NAMALWA (cell line): ENCODE data around the gene GSTM4.
"Not testable (repeated sequence)": the region's sequence is repeated elsewhere in the genome, so short reads cannot be mapped to it uniquely, and the experiment has no call there.

Experiments used
- DNase-seq: peaks from one replicate; pipeline ENCODE4 v3.0.0-alpha.2; 2015; ENCODE audit warnings: low spot score

GSTM4 gene

GRCh38 chr1:109637446-109637845, 18.5 kb upstream of the GSTM4 start:
- DNase-seq, result no peak

- no peak for DNase-seq
Observed at GRCh38 chr1:109639063-109639840, 16.6 kb upstream of the GSTM4 start.

- DNase-seq, result no peak
Observed at GRCh38 chr1:109639841-109640184, 16.1 kb upstream of the GSTM4 start.

GRCh38 chr1:109640285-109640865, 15.5 kb upstream of the GSTM4 start:
- peak; percentile 87 for DNase-seq

DNA sequence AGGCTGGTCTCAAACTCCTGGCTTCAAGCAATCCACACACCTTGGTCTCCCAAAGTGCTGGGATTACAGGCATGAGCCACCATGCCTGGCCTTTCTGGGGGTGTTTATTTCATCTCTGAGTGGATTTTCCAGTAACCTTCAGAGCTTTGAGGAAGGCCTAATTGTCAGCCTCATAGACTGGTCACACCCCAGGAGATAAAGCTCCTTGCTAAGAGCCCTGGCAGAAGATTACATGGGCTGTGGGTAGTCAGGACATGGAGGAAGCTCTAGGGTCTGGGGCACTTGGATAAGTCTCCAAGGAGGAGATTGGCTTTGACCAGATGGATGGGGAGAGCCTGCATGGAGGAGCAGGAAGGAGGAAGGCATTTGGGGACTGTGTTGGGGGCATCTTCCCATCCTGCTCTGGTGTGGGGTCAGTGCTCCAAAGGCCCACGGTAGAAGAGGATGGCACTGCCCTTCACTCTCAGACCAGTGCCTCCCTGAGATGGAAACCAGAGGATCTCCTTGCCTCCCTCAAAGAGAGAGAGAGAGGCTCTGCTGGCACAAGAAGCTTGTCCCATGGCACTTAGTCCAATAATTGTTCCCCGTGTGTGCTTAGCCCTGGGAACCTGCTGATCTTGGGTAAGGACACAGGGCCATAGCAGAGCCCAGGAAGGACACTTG, 14.7 kb upstream of the GSTM4 start:
- DNase-seq, result no peak

- no peak for DNase-seq
Observed at GRCh38 chr1:109641861-109642260, 14.0 kb upstream of the GSTM4 start.

GRCh38 chr1:109642626-109643025, 13.3 kb upstream of the GSTM4 start:
- no peak for DNase-seq

DNA sequence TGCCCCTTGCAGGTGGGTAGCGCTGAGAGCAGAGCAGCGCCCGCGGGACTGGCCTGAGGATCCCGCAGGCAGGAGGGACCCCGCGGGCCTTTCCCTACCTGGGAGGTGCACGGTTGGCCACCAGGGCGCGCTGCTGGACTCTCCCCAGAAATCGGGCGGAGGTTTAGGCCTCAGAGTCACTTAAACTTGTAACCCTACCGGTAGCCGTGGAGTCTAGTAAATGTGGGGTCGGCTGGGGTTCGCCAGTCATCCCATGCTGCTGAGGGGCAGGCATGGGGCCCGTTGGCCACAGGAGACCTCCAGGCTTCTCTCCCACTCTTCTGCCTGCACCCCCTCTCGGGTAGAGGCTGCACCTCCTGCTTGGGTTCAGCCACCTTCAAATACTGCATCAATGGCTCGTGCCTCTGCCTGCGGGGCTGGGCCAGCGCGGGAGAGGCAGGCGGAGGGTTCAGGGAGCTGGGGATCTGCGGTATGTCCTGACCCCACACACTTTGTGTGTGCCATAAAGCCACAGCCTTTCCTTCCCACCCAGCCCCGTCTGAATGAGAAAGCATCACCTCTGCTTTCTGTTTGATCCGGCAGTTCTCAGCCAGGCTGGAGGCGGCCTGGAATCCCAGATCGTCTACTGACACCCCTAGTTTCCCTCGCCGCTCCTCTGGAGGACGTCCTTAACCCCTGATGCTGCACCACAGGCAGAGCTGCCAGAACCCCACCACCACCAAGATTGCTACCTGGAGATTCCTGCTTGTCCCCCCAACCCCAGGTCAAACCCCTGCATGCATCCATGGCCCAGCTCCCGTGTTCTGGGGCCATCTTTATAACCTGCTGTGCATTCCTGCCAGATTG, 12.3 kb upstream of the GSTM4 start:
- DNase-seq, result peak; percentile 88

GRCh38 chr1:109644670-109645069, 11.2 kb upstream of the GSTM4 start:
- no peak for DNase-seq

GRCh38 chr1:109649491-109649914, 6.4 kb upstream of the GSTM4 start:
- no peak for DNase-seq

GRCh38 chr1:109650609-109651008, 5.3 kb upstream of the GSTM4 start:
- no peak for DNase-seq

- DNase-seq, result no peak
Observed at GRCh38 chr1:109652402-109652801, 3.5 kb upstream of the GSTM4 start.

DNA sequence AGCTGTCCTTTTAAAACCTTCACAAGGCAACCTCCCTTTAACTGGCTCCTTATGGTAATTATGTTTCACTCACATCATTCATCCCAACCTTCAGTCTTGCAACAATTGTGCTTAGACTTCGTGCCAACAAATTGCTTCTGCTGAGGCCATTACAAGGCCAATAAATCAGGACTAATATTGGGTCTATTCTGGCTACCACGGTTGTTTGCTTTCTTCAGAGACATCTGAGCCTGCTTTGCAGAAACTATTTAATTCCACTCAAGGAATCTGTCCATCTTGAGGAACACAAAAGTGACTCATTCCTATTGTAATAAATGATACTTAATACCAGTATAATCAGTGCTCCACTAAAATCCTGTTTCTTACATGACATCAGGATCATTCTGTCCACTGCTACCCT, 2.6 kb upstream of the GSTM4 start:
- DNase-seq, result no peak

DNA sequence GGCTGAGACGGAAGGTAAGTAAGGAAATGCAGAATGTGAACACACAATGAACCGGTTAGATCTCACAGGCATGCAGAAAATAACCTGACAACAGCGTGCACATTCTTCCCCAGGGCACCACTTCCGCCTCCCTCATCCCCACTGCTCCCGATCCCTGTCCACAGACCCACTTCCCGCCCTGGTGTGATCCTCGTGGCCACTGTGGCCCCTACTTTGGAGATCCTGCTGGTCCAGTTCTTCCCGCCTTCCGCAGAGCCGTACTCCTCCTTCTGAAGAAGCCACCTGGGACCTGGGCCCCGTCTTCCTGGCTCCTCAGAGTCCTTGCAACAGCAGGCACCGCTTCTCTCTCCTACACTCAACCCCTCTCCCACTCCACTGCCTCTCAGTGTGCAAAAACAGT, 1.4 kb upstream of the GSTM4 start:
- no peak for DNase-seq

- no peak for DNase-seq
Observed at GRCh38 chr1:109657395-109657794, 1.5 kb downstream of the GSTM4 start.

DNA sequence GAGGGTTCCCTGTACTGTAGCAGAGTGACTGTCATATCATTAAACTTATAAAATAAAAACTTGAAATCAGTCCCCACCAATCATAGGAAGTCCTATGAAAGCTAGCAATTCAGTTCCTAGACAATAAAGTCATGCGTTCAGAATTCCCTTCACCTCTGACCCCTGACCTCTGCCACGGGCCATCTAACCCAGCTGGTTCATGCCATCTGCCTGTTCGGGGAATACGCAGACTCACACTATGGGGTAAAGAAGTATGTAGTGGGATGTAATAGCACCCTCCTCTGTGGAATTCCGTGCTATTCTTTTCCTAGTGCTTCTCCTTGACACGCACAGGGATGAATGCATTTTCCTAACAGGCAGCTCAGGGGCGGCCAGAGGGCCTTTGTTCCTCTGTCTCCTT, 2.1 kb downstream of the GSTM4 start:
- no peak for DNase-seq

DNA sequence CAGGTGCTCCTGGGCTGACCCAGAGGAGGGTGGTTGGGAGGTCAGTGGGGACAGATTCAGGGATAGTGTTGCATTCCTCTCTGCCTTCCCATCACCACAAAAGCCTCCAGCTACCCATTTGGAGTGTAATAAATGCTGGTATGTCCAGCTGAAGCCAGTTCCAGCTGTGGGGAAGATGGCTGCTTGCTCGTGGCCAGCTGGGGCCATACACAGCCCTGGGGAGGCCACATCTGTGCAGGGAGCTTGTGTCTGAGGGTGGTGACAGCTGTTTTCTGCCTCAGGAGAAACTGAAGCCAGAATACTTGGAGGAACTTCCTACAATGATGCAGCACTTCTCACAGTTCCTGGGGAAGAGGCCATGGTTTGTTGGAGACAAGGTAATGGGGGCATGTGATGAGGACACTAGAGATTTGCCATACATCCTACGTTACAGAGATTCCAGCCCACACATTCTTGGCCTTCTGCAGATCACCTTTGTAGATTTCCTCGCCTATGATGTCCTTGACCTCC, 2.7 kb downstream of the GSTM4 start:
- no peak for DNase-seq

DNA sequence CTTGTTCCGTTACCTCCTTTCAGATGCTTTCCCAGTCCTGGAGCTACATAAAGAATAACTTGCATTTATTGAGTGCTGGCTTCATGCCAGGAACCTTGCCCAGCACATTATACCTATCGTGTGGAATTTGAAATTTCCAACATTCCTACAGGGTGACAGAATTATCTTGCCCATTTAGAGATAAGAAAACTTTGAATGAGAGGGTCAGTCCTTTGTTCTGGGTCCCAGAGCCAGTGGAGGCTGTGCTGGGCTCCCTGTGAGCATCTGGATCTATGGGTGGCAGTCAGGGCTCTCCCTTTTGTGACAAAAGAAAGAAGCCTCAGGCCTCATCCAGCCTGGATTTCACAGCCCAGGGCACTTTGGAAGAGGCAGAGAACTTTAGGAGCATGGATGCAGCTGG, 3.2 kb downstream of the GSTM4 start:
- DNase-seq, result no peak

GRCh38 chr1:109659997-109660690, 4.2 kb downstream of the GSTM4 start:
- DNase-seq, result no peak

GRCh38 chr1:109660691-109661026, 4.8 kb downstream of the GSTM4 start:
- not testable (repeated sequence) for DNase-seq

DNA sequence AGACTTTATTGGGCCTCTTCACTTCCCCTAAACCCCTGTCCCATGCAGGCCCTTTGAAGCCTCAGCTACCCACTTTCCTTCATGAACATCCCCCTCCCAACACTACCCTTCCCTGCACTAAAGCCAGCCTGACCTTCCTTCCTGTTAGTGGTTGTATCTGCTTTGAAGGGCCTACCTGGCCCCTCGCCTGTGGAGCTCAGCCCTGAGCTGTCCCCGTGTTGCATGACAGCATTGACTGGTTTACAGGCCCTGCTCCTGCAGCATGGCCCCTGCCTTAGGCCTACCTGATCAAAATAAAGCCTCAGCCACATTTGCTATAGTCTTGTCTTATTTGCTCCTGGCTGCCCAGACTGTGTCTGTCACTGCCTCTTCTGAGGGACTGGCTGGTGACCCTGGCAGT, 5.5 kb downstream of the GSTM4 start:
- DNase-seq, result no peak

DNA sequence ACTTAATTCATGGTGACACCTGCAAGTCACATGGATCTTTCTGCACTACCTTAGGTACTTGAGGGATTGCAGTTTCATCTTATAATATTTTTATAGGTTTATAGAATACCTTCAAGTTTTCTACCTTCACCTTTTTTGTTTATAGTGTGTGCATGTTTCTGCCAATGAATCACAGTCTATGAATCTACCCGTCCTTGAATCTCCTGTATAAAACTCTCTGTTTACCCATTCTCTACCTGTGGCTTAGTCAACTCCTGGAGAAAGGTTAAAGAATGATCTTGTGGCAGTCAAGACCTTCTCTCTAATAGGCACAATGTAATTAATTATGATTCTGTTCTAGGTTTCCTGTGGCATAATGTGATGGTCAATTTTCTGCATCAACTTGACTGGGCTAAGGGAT, 8.8 kb downstream of the GSTM4 start:
- DNase-seq, result no peak
